HG03159 (cell line): ENCODE data around the gene FBN1.
A peak's percentile ranks its signal among the peaks of the same experiment; 100 is the strongest.

Source experiments
- ATAC-seq: cut with Tn5 transposase; IDR thresholded peaks from one replicate; pipeline ENCODE4 v1.9.1; 2021; ENCODE audit warnings: mild to moderate bottlenecking, moderate library complexity; ENCODE audit not compliant: unreplicated experiment

FBN1 gene

GRCh38 chr15:48582452-48583247 lies 62.9 kb downstream of the FBN1 start:
- ATAC-seq = no peak

DNA sequence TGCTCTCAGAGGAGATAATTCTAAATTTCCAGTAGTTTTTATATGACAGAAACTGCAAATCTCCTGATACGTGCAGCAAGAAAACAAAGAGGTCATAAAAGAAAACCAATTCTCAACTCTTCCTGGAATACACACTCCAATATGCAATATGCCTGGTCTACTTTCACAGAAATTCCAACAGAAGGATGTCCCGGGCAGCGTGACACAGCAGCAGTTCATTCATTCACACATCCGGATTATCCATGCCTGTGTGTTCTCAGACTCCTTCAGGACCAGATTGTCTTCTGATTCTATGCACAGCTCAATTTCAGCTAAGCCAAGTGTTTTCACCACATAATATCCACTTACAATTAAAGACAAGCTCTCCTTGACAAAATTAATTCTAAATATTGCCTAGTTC lies 64.3 kb downstream of the FBN1 start:
- ATAC-seq = no peak

GRCh38 chr15:48580736-48581135 lies 64.8 kb downstream of the FBN1 start:
- no peak for ATAC-seq

DNA sequence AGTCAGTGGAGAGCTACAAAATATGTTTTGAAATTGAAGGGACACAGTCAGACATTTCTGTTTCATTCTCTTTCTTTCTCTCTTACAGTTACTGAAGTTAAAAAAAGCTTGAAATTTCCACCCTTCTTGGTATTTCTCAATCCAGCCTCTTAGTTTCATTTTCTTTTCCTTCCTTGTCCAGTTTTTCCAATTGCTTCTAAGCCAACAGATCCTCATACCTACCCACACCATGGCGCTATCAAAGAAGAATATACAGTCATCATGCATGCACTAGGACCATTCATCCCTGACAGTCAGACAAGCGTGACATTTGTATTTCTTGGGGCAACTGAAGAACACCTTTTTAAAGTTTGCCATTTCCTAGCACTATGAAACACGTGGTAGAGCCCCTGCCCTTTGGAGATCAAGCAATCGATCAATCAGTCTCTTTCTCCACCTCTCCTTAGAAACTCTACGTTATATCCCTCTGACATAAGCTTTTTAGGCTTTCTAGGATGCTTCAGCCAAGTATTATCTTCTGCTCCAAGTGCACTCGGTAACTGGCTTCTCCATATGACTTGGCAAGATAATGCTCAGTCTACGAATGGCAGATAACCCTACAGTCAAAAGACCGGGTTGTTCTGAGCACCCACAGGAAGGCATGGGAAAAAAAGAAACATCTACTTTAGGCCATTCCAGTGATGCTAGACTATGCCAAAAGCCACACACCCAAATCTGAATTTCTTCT lies 65.4 kb downstream of the FBN1 start:
- no peak for ATAC-seq

- ATAC-seq = no peak
Measured at GRCh38 chr15:48578965-48579364, 66.5 kb downstream of the FBN1 start.

DNA sequence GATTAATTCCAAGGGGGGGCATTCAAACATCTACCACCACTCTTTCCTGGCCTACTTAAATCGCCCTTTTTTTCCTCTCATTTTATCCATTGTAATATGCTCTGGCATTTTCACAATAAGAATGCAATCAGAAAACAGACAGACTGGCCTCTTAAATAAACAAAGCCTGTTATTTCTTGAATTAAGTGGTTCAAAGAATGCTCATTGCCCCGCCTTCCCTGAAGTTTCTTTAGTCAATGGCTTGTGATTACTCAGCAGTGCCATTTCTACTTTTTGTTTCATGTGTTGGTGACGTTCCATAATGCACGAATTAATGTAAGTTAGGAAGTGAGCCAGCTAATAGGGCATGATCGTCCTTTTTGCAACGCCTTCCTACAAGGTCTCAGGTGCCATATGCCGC lies 68.0 kb downstream of the FBN1 start:
- ATAC-seq = no peak

- no peak for ATAC-seq
Measured at GRCh38 chr15:48574187-48574586, 71.3 kb downstream of the FBN1 start.

- ATAC-seq = no peak
Measured at GRCh38 chr15:48573780-48574179, 71.7 kb downstream of the FBN1 start.

GRCh38 chr15:48572823-48573222 lies 72.7 kb downstream of the FBN1 start:
- no peak for ATAC-seq

GRCh38 chr15:48571510-48571909 lies 74.0 kb downstream of the FBN1 start:
- ATAC-seq = no peak

DNA sequence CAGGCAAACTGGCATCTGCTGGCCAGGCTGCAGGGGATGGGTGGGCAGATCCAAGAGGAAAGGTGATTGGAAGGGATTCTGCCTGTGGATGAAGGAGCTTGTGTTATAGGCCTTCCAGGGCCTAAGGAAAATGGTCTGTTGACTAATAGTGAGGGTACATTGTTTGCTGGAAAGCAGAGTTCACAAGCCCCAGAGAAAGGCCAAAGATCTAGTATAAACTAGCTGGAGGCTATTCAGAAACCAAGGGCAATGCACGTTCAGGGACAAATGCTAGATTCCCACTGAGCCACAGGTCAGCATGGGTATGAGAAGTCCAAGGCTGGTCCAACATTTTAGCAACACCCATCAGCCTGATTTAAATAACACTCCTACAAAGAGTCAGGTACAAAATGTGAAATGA lies 74.7 kb downstream of the FBN1 start:
- ATAC-seq = no peak

DNA sequence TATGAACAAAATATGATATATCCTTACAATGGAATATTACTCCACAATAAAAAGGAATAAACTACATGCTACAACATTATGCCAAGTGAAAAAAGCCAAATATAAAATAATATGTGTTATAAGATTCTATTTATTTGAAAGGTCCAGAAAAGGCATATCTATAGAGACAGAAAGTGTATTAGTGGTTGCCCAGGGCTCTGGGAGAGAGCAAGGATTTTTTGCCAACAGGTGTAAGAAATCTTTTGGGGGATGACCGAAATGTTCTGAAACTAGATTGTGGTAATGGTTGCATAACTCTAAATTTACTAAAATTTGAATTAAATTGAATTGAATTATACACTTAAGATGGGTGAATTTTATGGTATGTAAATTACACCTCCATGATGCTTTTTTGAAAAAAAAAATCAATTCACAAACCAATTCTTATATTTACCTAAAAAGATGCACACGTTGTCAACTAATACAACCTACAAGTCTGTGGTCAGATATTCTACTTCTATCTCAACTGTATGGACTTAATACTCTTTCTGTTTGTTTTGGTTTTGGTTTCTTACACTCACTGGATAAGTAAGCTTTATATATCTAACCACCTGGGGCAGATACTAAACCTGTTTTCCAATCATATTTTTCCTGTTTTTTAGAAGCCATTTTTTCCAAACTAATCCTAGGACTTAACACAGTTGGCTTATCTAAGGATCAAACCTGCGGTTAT lies 75.8 kb downstream of the FBN1 start:
- peak; percentile 63 for ATAC-seq

DNA sequence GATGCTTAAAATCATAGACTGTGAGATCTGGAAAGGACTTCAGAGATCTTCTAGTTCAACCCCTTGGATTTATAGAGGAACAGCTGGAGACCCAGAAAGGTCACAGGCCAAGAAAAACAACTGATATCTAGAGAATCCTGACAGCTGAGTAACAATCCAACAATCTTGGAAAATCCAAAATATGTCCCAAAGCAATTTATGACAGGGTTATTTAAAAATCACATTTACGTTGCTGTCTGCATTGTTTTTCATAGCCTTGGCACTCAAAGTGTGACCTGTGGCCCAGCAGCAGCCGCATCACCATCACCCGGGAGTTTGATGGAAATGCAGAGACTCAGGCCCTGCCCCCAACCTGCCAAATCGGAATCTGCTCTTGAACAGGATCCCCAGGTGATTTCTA lies 78.8 kb downstream of the FBN1 start:
- ATAC-seq = no peak

DNA sequence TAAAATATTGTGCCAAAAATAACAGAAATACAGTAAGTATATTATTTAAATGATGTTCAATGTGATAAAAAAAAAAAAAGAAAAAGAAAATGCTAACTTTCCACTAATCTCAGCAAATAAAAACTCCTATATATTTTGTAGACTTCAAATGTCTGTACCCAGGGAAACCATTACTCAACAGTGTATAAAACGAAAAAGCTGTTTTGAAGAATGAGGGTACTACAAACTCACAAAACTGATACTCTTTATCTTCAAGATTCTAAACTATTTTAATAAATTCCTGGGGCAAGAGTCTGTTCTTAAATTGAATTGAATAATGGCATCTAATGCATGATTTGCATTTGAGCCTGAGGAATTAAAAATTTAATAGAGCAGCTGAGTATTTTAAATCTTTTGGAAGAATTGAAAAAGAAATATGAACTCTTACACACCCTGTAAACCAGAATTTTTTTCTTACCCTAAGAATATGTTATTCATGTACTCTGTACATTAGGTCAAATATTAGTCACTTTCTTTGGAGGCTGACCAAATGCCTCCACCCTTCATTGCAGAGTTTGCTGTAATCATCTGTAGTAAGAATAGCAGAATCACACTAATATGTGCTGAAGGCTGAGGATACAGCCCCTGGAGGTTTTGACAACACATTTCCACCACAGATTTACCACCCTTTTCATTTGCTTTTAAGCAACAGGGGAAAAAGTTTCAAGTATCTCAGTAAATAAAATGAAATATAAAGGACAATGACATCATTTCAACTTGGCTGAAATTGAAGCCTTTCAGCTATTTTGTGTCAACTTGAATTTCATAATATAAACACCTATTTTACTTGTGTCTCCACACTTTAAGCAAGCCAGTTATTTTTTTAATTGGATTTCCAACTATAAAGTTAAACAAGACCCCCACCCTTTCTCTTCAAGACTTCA lies 79.7 kb downstream of the FBN1 start:
- no peak for ATAC-seq

DNA sequence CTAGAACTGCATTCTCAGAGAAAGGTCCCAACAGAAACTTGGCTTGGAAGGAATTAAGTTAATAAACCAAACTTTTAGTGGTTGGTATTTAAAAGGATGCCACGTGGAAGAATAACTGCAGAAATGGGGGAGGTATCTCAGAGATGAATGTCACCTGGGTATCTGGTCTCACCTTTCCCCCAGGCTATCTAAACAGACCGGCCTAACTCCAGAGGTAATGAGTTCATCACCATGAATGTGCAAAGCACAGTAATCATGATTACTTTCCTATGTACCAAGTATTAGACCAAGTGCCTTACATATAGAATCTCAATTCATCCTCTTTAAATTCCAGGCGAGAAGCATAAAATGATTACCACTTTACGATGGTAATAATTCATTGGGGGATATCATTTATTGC lies 80.8 kb downstream of the FBN1 start:
- ATAC-seq = no peak

DNA sequence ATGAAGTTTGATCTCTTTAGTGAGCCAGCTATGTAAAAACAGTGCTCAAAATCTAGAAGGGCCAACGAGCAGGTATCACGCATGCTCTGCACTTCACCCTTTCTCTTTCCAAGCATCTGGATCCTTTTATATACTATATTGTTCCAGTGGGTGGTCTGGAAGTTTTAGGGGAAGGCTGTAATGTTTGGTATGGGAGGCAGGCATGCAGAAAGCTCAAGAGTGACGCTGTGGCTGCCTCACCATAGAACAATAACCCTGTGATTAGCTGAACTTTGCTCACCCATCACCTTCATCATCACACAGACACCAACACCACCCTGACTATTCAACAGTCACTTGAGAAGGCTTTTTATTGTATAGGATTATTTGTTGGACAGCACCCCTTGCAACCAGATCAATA lies 81.6 kb downstream of the FBN1 start:
- ATAC-seq = no peak

- ATAC-seq = no peak
Measured at GRCh38 chr15:48560321-48561051, 85.0 kb downstream of the FBN1 start.

DNA sequence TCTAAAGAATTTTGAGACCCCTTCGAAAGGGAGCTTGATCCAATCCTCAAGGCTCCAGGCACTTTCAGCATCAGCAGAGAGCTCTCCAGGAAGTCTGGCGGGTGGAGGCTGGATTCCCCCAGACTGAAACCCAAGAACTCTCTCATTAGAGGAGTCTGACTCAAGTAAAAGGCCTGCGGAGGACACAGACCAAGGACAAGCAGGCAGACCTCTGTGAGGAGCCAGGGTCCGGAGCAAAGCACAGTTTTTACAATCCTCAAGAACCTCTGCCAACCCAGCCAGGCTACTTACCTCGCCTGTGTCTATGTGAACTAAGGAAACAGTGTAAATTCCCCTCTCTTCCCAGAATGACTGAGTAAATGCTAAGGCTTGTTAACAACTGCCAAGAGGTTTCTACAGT lies 86.2 kb downstream of the FBN1 start:
- ATAC-seq = no peak

- ATAC-seq = no peak
Measured at GRCh38 chr15:48558226-48558625, 87.3 kb downstream of the FBN1 start.

DNA sequence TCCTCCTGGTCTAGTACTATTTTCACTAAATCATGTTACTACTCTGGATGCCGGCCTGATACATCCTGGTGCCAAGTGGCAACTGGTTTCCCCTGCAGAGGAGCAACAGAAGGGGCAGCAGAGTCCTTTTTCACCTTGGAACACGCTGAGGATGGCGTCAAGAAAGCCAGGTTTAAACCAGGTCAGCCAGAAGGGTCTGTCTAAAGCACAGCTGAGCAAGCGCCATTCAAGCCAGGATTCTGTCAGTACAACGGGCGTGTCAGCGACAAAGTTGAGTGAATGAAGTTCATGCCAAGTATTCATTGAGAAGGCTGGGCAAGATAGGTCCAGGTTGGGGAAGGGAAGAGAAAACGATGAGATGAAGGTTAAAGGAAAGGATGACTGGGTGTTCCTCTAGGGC lies 88.2 kb downstream of the FBN1 start:
- no peak for ATAC-seq
